Measurements from ENCODE around the gene ATXN7L3.

GRCh38 chr17:44233582-44233981 is 33.9 kb upstream of the ATXN7L3 start:
- TF ChIP-seq, protein P1, sequence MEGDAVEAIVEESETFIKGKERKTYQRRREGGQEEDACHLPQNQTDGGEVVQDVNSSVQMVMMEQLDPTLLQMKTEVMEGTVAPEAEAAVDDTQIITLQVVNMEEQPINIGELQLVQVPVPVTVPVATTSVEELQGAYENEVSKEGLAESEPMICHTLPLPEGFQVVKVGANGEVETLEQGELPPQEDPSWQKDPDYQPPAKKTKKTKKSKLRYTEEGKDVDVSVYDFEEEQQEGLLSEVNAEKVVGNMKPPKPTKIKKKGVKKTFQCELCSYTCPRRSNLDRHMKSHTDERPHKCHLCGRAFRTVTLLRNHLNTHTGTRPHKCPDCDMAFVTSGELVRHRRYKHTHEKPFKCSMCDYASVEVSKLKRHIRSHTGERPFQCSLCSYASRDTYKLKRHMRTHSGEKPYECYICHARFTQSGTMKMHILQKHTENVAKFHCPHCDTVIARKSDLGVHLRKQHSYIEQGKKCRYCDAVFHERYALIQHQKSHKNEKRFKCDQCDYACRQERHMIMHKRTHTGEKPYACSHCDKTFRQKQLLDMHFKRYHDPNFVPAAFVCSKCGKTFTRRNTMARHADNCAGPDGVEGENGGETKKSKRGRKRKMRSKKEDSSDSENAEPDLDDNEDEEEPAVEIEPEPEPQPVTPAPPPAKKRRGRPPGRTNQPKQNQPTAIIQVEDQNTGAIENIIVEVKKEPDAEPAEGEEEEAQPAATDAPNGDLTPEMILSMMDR (IDR thresholded peaks at IDR 0.05 in 4 of 5, conservative IDR thresholded peaks at IDR 0.05 in 1 of 5) = no peak
- TF ChIP-seq POLR2A (IDR thresholded peaks at IDR 0.05) = no peak
